Measurements from ENCODE around the gene TMEM80. TPM values are rescaled to one million over a fixed set of nuclear protein-coding genes. Genes with fewer than 3 reads are reported as not detected.

Gene TMEM80
- total and polyA plus RNA-seq, 10 of the 15 experiments (the other 5 are each of a cell fraction or from before 2014, with no cell fraction given): 6.7 to 30.9 (median 20.7) TPM

DNA sequence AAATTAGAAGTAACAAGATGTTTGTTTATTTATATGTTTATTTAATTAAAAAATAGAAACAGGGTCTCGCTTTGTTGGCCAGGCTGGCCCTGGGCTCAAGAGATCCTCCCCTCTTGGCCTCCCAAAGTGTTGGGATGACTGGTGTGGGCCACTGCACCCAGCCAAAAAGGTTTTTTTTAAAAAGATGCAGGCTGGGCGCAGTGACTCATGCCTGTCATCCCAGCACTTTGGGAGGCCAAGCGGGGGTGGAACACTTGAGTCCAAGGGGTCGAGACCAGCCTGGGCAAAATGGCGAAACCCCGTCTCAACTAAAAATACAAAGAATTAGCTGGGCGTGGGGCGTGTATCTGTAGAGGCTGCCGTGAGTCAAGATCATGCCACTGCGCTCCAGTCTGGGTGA, 45.1 kb upstream of the TMEM80 start:
- Histone ChIP-seq H3K79me2 (ENCODE audit: control insufficient read depth, insufficient read depth, low read length) (no peaks in the 10 kb centered on the region), H3K4me3 (no peak overlapping the region), H3K27ac (ENCODE audit: control insufficient read depth, insufficient read depth) (no peak overlapping the region), H3K9me3 (replicated peaks; ENCODE audit: control insufficient read depth, insufficient read depth, low read length) (no peaks in the 10 kb centered on the region), H3K9ac (ENCODE audit: control insufficient read depth, insufficient read depth, low read length) (no peak overlapping the region), H4K20me1 (ENCODE audit: control insufficient read depth, insufficient read depth) (no peaks in the 10 kb centered on the region), H3K36me3 (ENCODE audit: control insufficient read depth in 2 of 2, insufficient read depth in 2 of 2, low read length in 1 of 2) (peaks cover 3 to 4% of the 10 kb centered on the region in 2 experiments; a peak in 3 of 4 replicates), H2AFZ (ENCODE audit: control insufficient read depth, low read depth, low read length) (no peak overlapping the region), H3K27me3 (replicated peaks in 1 of 2; ENCODE audit: control insufficient read depth in 2 of 2, insufficient read depth in 2 of 2, low read length in 1 of 2) (no peaks in the 10 kb centered on the region), H3K4me2 (ENCODE audit: control insufficient read depth, insufficient read depth) (no peak overlapping the region), H3K4me1 (ENCODE audit: control insufficient read depth, insufficient read depth, low read length) (peaks cover 10% of the 10 kb centered on the region)
- FAIRE-seq (no peak), ATAC-seq (no peak), DNase-seq (ENCODE audit: low read depth, low spot score) (no peak)
- ChIA-PET POLR2A (no interaction called here), SMC1A (ENCODE audit: uncharacterized antibody, unreplicated experiment) (no interaction called here), RAD21 (ENCODE audit: unreplicated experiment) (no interaction called here), CTCF (no interaction called here)
- 91% methylated on average over 10 of the region's 10 CpGs for WGBS (ENCODE audit: insufficient coverage, insufficient replicate concordance, low lambda C conversion rate, missing lambda C conversion rate)
- intact Hi-C loops (cut with micrococcal nuclease; ENCODE audit: unreplicated experiment): no loop called here
- in situ Hi-C loops (cut with MboI): no loop called here
- TF ChIP-seq KLF5 (IDR thresholded peaks at IDR 0.05; ENCODE audit: partially characterized antibody) (no peak), MTA3 (IDR thresholded peaks at IDR 0.05; ENCODE audit: borderline replicate concordance, low read length) (no peak), FOXM1 (IDR thresholded peaks at IDR 0.05; ENCODE audit: low read depth, low read length) (no peak), SMAD5 (IDR thresholded peaks at IDR 0.05; ENCODE audit: low read depth) (no peak), IRF4 (IDR thresholded peaks at IDR 0.05; ENCODE audit: low read depth, low read length) (no peak), LARP7 (IDR thresholded peaks at IDR 0.05) (no peak), POU2F2 (IDR thresholded peaks at IDR 0.05; ENCODE audit: borderline replicate concordance, low read depth, low read length) (no peak), SKIL (IDR thresholded peaks at IDR 0.05; ENCODE audit: low read depth, poor library complexity, severe bottlenecking) (no peak), TCF12 (IDR thresholded peaks at IDR 0.05; ENCODE audit: low read depth, low read length) (no peak), ZNF622 (IDR thresholded peaks at IDR 0.05) (no peak), RBBP5 (conservative IDR thresholded peaks at IDR 0.05) (no peak), CHD2 (IDR thresholded peaks at IDR 0.05; ENCODE audit: borderline replicate concordance, low read depth, low read length) (no peak)
- TF ChIP-seq, protein P1, sequence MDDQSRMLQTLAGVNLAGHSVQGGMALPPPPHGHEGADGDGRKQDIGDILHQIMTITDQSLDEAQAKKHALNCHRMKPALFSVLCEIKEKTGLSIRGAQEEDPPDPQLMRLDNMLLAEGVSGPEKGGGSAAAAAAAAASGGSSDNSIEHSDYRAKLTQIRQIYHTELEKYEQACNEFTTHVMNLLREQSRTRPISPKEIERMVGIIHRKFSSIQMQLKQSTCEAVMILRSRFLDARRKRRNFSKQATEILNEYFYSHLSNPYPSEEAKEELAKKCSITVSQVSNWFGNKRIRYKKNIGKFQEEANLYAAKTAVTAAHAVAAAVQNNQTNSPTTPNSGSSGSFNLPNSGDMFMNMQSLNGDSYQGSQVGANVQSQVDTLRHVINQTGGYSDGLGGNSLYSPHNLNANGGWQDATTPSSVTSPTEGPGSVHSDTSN (IDR thresholded peaks at IDR 0.05; ENCODE audit: insufficient replicate concordance, low read depth, low read length): no peak
- TF ChIP-seq, protein P2, sequence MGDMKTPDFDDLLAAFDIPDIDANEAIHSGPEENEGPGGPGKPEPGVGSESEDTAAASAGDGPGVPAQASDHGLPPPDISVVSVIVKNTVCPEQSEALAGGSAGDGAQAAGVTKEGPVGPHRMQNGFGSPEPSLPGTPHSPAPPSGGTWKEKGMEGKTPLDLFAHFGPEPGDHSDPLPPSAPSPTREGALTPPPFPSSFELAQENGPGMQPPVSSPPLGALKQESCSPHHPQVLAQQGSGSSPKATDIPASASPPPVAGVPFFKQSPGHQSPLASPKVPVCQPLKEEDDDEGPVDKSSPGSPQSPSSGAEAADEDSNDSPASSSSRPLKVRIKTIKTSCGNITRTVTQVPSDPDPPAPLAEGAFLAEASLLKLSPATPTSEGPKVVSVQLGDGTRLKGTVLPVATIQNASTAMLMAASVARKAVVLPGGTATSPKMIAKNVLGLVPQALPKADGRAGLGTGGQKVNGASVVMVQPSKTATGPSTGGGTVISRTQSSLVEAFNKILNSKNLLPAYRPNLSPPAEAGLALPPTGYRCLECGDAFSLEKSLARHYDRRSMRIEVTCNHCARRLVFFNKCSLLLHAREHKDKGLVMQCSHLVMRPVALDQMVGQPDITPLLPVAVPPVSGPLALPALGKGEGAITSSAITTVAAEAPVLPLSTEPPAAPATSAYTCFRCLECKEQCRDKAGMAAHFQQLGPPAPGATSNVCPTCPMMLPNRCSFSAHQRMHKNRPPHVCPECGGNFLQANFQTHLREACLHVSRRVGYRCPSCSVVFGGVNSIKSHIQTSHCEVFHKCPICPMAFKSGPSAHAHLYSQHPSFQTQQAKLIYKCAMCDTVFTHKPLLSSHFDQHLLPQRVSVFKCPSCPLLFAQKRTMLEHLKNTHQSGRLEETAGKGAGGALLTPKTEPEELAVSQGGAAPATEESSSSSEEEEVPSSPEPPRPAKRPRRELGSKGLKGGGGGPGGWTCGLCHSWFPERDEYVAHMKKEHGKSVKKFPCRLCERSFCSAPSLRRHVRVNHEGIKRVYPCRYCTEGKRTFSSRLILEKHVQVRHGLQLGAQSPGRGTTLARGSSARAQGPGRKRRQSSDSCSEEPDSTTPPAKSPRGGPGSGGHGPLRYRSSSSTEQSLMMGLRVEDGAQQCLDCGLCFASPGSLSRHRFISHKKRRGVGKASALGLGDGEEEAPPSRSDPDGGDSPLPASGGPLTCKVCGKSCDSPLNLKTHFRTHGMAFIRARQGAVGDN (IDR thresholded peaks at IDR 0.05): no peak
- TF ChIP-seq, protein P3, sequence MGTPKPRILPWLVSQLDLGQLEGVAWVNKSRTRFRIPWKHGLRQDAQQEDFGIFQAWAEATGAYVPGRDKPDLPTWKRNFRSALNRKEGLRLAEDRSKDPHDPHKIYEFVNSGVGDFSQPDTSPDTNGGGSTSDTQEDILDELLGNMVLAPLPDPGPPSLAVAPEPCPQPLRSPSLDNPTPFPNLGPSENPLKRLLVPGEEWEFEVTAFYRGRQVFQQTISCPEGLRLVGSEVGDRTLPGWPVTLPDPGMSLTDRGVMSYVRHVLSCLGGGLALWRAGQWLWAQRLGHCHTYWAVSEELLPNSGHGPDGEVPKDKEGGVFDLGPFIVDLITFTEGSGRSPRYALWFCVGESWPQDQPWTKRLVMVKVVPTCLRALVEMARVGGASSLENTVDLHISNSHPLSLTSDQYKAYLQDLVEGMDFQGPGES (IDR thresholded peaks at IDR 0.05): no peak
- TF ChIP-seq, protein P4, sequence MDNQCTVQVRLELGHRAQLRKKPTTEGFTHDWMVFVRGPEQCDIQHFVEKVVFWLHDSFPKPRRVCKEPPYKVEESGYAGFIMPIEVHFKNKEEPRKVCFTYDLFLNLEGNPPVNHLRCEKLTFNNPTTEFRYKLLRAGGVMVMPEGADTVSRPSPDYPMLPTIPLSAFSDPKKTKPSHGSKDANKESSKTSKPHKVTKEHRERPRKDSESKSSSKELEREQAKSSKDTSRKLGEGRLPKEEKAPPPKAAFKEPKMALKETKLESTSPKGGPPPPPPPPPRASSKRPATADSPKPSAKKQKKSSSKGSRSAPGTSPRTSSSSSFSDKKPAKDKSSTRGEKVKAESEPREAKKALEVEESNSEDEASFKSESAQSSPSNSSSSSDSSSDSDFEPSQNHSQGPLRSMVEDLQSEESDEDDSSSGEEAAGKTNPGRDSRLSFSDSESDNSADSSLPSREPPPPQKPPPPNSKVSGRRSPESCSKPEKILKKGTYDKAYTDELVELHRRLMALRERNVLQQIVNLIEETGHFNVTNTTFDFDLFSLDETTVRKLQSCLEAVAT (IDR thresholded peaks at IDR 0.05): no peak
- no TSS peak for BruUV-seq (replicated peaks)

Data from GM12878 (cell line).